K562 (cell line): ENCODE data around the gene CPM. TPM values are rescaled to one million over a fixed set of nuclear protein-coding genes. Genes with fewer than 3 reads are reported as not detected.

ENCODE experiments used
- ATAC-seq: fragments of 200-7000 bp; cut with Tn5 transposase; 3 replicates; pipeline ENCODE4 v1.9.1; 2020; ENCODE audit warnings: moderate library complexity
- BruUV-seq: library from RNA; stranded (reverse); fragments of 400-500 nt; replicated peaks from 2 replicates; lab custom pipeline; 2021; lab: Mats Ljungman, UMichigan
- CTCF ChIA-PET: fragments of 300-600 bp; formaldehyde crosslinking; extraction: SDS; loops from one replicate; lab custom pipeline; 2021; ENCODE audit warnings: low intra/inter-chr PET ratio; lab: Yijun Ruan, JAX
- POLR2A ChIA-PET: fragments of 300-600, 350-650 bp; sonication (Branson Sonifier 250); formaldehyde crosslinking; extraction: SDS; loops from one replicate; lab custom pipeline; 2021; ENCODE audit warnings: antibody characterized with exemption, inconsistent platforms; lab: Yijun Ruan, JAX
- DNase-seq, 4 experiments: peaks; one replicate each; pipeline versions ENCODE4 v3.0.0 to v3.0.0-alpha.2; 2011 to 2018; ENCODE audit warnings: low spot score in 3 of 4, mixed read lengths in 3 of 4; ENCODE audit errors: extremely low read depth in 1 of 4
- FAIRE-seq: peaks from 2 replicates; lab custom pipeline; 2011; peaks lifted over from hg19 to GRCh38; lab: Jason Lieb, UNC
- H2AFZ ChIP-seq: 2 replicates; pipeline ENCODE4 v1.6.0; 2011; ENCODE audit warnings: low read depth, low read length, control low read depth, inconsistent platforms
- H3K27ac ChIP-seq: fragments of 200-600 bp; 3 replicates; pipeline ENCODE4 v1.8.0; 2011; ENCODE audit warnings: low read depth, mild to moderate bottlenecking, control low read depth, inconsistent platforms, low read length, moderate library complexity, mixed read lengths; ENCODE audit errors: extremely low read depth
- H3K27me3 ChIP-seq, 2 experiments: fragments of 300-600 bp in 1 of 2; 2 replicates in 1 of 2; 3 replicates in 1 of 2; pipeline versions ENCODE4 v1.6.0 to v1.8.0; 2011; ENCODE audit warnings: inconsistent platforms in 2 of 2, low read length in 2 of 2, mild to moderate bottlenecking in 1 of 2, mixed read lengths in 1 of 2, moderate library complexity in 1 of 2; ENCODE audit not compliant: control insufficient read depth in 2 of 2, insufficient read depth in 2 of 2
- H3K36me3 ChIP-seq: fragments of 300-600 bp; 3 replicates; pipeline ENCODE4 v1.8.0; 2011; ENCODE audit warnings: mild to moderate bottlenecking, low read length, inconsistent platforms; ENCODE audit not compliant: control insufficient read depth, insufficient read depth
- H3K4me1 ChIP-seq, 2 experiments: fragments of 200-600 bp in 1 of 2; replicated peaks in 1 of 2; 2 replicates in 1 of 2; 3 replicates in 1 of 2; pipeline versions ENCODE4 v1.5.1 to v1.8.0; 2011; ENCODE audit warnings: inconsistent platforms in 2 of 2, low read length in 2 of 2, mild to moderate bottlenecking in 1 of 2, mixed read lengths in 1 of 2, moderate library complexity in 1 of 2; ENCODE audit not compliant: control insufficient read depth in 2 of 2, insufficient read depth in 2 of 2
- H3K4me2 ChIP-seq: 2 replicates; pipeline ENCODE4 v1.6.1; 2011; ENCODE audit warnings: low read length, control low read depth, inconsistent platforms, mixed read lengths; ENCODE audit not compliant: insufficient read depth
- H3K4me3 ChIP-seq: fragments of 200-600 bp; sonication (generic), shearing (Covaris generic); 2 replicates; pipeline ENCODE4 v1.5.1; 2016; ENCODE audit warnings: control low read depth, inconsistent platforms
- H3K79me2 ChIP-seq: fragments of 200-600 bp; 3 replicates; pipeline ENCODE4 v1.8.0; 2011; ENCODE audit warnings: low read length, inconsistent platforms; ENCODE audit not compliant: control insufficient read depth, insufficient read depth
- H3K9ac ChIP-seq, 2 experiments: 2 replicates each; pipeline versions ENCODE4 v1.6.0 to v1.6.1; 2011; ENCODE audit warnings: low read depth in 2 of 2, low read length in 2 of 2, control low read depth in 1 of 2, inconsistent platforms in 1 of 2, mild to moderate bottlenecking in 1 of 2, mixed read lengths in 1 of 2; ENCODE audit not compliant: insufficient read depth in 1 of 2
- H3K9me1 ChIP-seq: one replicate; pipeline ENCODE4 v1.6.0; 2011; ENCODE audit warnings: inconsistent platforms, mild to moderate bottlenecking, low read length, moderate library complexity; ENCODE audit not compliant: control insufficient read depth, insufficient read depth
- H3K9me3 ChIP-seq: replicated peaks from 2 replicates; pipeline ENCODE4 v1.5.1; 2011; ENCODE audit warnings: low read depth, low read length, inconsistent platforms; ENCODE audit not compliant: control insufficient read depth, insufficient read depth
- H4K20me1 ChIP-seq: replicated peaks from 2 replicates; pipeline ENCODE4 v1.6.1; 2011; ENCODE audit warnings: low read length, inconsistent platforms, mixed read lengths; ENCODE audit not compliant: control insufficient read depth, insufficient read depth
- DNMT1 ChIP-seq: fragments of 450-650 bp; IDR thresholded peaks from 2 replicates; pipeline ENCODE4 v1.6.1; 2016; ENCODE audit warnings: antibody characterized with exemption, mild to moderate bottlenecking
- DPF2 ChIP-seq: fragments of 450-650 bp; IDR thresholded peaks from 2 replicates; pipeline ENCODE4 v1.6.1; 2016
- EP400 ChIP-seq: fragments of 450-650 bp; IDR thresholded peaks from 2 replicates; pipeline ENCODE4 v1.6.1; 2017; ENCODE audit warnings: antibody characterized with exemption, mild to moderate bottlenecking, moderate library complexity
- FOXK2 ChIP-seq, 2 experiments: fragments of 450-650 bp; IDR thresholded peaks in 1 of 2; conservative IDR thresholded peaks in 1 of 2; 2 replicates each; pipeline ENCODE4 v1.6.1; 2016; ENCODE audit warnings: low read depth in 2 of 2, mild to moderate bottlenecking in 1 of 2
- IRF2 ChIP-seq: sonication (generic); formaldehyde crosslinking; IDR thresholded peaks from 2 replicates; pipeline ENCODE4 v1.8.1; 2022; ENCODE audit warnings: mild to moderate bottlenecking, missing genetic modification reagents
- JUND ChIP-seq, 2 experiments: IDR thresholded peaks; 2 replicates in 1 of 2; 3 replicates in 1 of 2; pipeline ENCODE4 v1.6.1; 2011; ENCODE audit warnings: borderline replicate concordance in 2 of 2, low read depth in 2 of 2, low read length in 2 of 2, improper control_type of control experiment in 1 of 2, missing biosample characterization in 1 of 2, missing genetic modification characterization in 1 of 2, missing genetic modification reagents in 1 of 2
- NCOA6 ChIP-seq: fragments of 450-650 bp; IDR thresholded peaks from 2 replicates; pipeline ENCODE4 v1.6.1; 2017; ENCODE audit warnings: mild to moderate bottlenecking
- SMAD1 ChIP-seq: fragments of 150-350 bp; IDR thresholded peaks from 2 replicates; pipeline ENCODE4 v1.6.1; 2014; ENCODE audit warnings: low read length, low read depth; ENCODE audit not compliant: partially characterized antibody
- SMAD2 ChIP-seq: fragments of 150-350 bp; IDR thresholded peaks from 2 replicates; pipeline ENCODE4 v1.6.1; 2014; ENCODE audit warnings: low read depth, mild to moderate bottlenecking, low read length
- SMARCA4 ChIP-seq: fragments of 450-650 bp; IDR thresholded peaks from 2 replicates; pipeline ENCODE4 v1.6.1; 2016
- WGBS: fragments of 100-300 bp; shearing (Covaris generic); methylation state at CpG from one replicate; pipeline ENCODE4 v1.1.6; 2016; ENCODE audit warnings: low coverage, mixed read lengths; ENCODE audit not compliant: insufficient coverage; ENCODE audit errors: missing lambda C conversion rate; 5-methylcytosine and 5-hydroxymethylcytosine counted together
- in situ Hi-C: fragments of 300-500 bp; cut with MboI; formaldehyde crosslinking; loops from 4 replicates; pipeline ENCODE4 v1.15.0; 2018; ENCODE audit warnings: inconsistent platforms, mixed read lengths
- intact Hi-C: fragments of 100-400 bp; cut with micrococcal nuclease; formaldehyde crosslinking; loops from 2 replicates; pipeline ENCODE4 v1.14.2; 2022
- polyA plus RNA-seq, 8 experiments: library from polyadenylated mRNA; depleted of rRNA in 4 of 8; stranded (reverse) in 5 of 8; unstranded in 3 of 8; fragments of >200 nt; fragmentation: Nextera tagmentation in 2 of 8; fragmentation: Illumina TruSeq in 1 of 8; extraction: Ambion mirVana in 2 of 8; extraction: Trizol in 1 of 8; gene quantifications; 2 replicates each; pipeline versions ENCODE4 v1.2.1 to v1.2.3, GENCODE V29; 2011 to 2014; ENCODE audit warnings: inconsistent platforms in 1 of 8, missing spikeins in 1 of 8
- total RNA-seq, 7 experiments: library from RNA; depleted of rRNA in 6 of 7; stranded (reverse); fragments of >200 nt in 6 of 7; fragmentation: Illumina TruSeq in 2 of 7; extraction: Trizol in 2 of 7; gene quantifications; 2 replicates each; pipeline versions ENCODE4 v1.2.1 to v1.2.3, GENCODE V29; 2011 to 2021; ENCODE audit warnings: low replicate concordance in 1 of 7
- TF ChIP-seq, protein P1 (sequence below): fragments of 250-450 bp; sonication (Bioruptor Pico); IDR thresholded peaks from 2 replicates; pipeline ENCODE4 v1.4.0; 2020; ENCODE audit warnings: mild to moderate bottlenecking
- TF ChIP-seq, protein P2 (sequence below), 2 experiments: IDR thresholded peaks in 1 of 2; conservative IDR thresholded peaks in 1 of 2; 2 replicates each; pipeline ENCODE4 v1.6.1; 2016; ENCODE audit warnings: low read depth in 2 of 2, mild to moderate bottlenecking in 1 of 2, missing compliant biosample characterization in 1 of 2, missing genetic modification characterization in 1 of 2, moderate library complexity in 1 of 2
- TF ChIP-seq, protein P3 (sequence below): fragments of 250-450 bp; sonication (Bioruptor Pico); IDR thresholded peaks from 2 replicates; pipeline ENCODE4 v1.9.0; 2021; ENCODE audit warnings: mild to moderate bottlenecking
- TF ChIP-seq, protein P4 (sequence below): fragments of 450-650 bp; IDR thresholded peaks from 2 replicates; pipeline ENCODE4 v1.6.1; 2016; ENCODE audit warnings: antibody characterized with exemption
- TF ChIP-seq, protein P5 (sequence below): IDR thresholded peaks from 2 replicates; pipeline ENCODE4 v1.6.1; 2016; ENCODE audit warnings: missing genetic modification characterization, missing compliant biosample characterization

Gene CPM
- total and polyA plus RNA-seq, 9 of the 15 experiments (the other 6 are each of a cell fraction or from before 2014, with no cell fraction given): 0.31 TPM; not detected in 8

DNA sequence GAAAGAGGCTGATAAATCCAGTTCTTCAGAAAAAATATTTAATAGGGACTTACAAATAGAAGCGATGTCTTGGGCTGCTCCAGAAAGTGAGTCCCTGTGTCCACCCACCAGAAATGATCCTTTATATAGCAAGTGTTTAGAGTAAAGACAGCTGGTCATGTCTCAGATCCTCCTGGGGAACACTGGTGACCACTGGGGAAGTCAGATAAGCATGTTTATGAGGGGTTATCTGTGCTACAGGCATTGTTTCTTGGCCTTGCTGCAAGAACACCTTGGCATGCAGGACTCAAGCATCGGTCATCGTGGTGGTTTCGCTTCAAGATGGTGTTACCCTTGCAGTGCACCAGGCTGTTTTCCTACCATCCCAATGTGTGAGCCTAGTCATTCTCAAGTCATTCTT, 27.2 kb downstream of the CPM start:
- Histone ChIP-seq H3K79me2 (no peaks in the 10 kb centered on the region), H2AFZ (no peak overlapping the region), H3K36me3 (no peaks in the 10 kb centered on the region), H3K27me3 (peaks cover 15 to 16% of the 10 kb centered on the region in 2 experiments; a peak in 3 of 5 replicates), H3K9me1 (no peaks in the 10 kb centered on the region), H3K4me1 (no peaks in the 10 kb centered on the region; a peak in 1 of 5 replicates), H3K9me3 (no peaks in the 10 kb centered on the region), H3K27ac (no peak overlapping the region), H3K4me3 (no peak overlapping the region), H4K20me1 (no peaks in the 10 kb centered on the region; the same call in 1 of the 2 replicates), H3K4me2 (peak overlapping the region; percentile 23; the same call in 1 of the 2 replicates), H3K9ac (no peak overlapping the region)
- ATAC-seq (peak; percentile 63), DNase-seq (peak in 3 of 4 experiments; percentile 14 to 59 (median 23)), FAIRE-seq (peak; percentile 74)
- intact Hi-C loops: no loop called here
- ChIA-PET POLR2A (no interaction called here), CTCF (no interaction called here)
- no TSS peak for BruUV-seq
- in situ Hi-C loops: no loop called here
- WGBS: 2% methylated on average over 4 of the region's 4 CpGs
- TF ChIP-seq JUND (IDR thresholded peaks at IDR 0.05; ENCODE audit: borderline replicate concordance, low read depth, low read length) (no peak), JUND (tag; IDR thresholded peaks at IDR 0.05; ENCODE audit: borderline replicate concordance, low read depth, low read length) (no peak), SMARCA4 (peak; percentile 32; the same call in 1 of the 2 replicates), IRF2 (no peak), SMAD2 (no peak), EP400 (no peak), SMAD1 (no peak), NCOA6 (no peak), FOXK2 (conservative IDR thresholded peaks at IDR 0.05 in 1 of 2, IDR thresholded peaks at IDR 0.05 in 1 of 2; ENCODE audit: low read depth in 2 of 2) (0 out of 4 replicates have a peak, but pooled peaks have one; percentile 23 to 27), DPF2 (0 out of 2 replicates have a peak, but pooled peaks have one; percentile 38), DNMT1 (no peak)
- TF ChIP-seq, protein P1, sequence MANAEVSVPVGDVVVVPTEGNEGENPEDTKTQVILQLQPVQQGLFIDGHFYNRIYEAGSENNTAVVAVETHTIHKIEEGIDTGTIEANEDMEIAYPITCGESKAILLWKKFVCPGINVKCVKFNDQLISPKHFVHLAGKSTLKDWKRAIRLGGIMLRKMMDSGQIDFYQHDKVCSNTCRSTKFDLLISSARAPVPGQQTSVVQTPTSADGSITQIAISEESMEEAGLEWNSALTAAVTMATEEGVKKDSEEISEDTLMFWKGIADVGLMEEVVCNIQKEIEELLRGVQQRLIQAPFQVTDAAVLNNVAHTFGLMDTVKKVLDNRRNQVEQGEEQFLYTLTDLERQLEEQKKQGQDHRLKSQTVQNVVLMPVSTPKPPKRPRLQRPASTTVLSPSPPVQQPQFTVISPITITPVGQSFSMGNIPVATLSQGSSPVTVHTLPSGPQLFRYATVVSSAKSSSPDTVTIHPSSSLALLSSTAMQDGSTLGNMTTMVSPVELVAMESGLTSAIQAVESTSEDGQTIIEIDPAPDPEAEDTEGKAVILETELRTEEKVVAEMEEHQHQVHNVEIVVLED (CRISPR knock-in tag): no peak
- TF ChIP-seq, protein P2, sequence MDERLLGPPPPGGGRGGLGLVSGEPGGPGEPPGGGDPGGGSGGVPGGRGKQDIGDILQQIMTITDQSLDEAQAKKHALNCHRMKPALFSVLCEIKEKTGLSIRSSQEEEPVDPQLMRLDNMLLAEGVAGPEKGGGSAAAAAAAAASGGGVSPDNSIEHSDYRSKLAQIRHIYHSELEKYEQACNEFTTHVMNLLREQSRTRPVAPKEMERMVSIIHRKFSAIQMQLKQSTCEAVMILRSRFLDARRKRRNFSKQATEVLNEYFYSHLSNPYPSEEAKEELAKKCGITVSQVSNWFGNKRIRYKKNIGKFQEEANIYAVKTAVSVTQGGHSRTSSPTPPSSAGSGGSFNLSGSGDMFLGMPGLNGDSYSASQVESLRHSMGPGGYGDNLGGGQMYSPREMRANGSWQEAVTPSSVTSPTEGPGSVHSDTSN (CRISPR knock-in tag; IDR thresholded peaks at IDR 0.05; ENCODE audit: low read depth): no peak
- TF ChIP-seq, protein P2 (tag; conservative IDR thresholded peaks at IDR 0.05; ENCODE audit: low read depth): no peak
- TF ChIP-seq, protein P3, sequence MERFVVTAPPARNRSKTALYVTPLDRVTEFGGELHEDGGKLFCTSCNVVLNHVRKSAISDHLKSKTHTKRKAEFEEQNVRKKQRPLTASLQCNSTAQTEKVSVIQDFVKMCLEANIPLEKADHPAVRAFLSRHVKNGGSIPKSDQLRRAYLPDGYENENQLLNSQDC (CRISPR knock-in tag): no peak
- TF ChIP-seq, protein P4, sequence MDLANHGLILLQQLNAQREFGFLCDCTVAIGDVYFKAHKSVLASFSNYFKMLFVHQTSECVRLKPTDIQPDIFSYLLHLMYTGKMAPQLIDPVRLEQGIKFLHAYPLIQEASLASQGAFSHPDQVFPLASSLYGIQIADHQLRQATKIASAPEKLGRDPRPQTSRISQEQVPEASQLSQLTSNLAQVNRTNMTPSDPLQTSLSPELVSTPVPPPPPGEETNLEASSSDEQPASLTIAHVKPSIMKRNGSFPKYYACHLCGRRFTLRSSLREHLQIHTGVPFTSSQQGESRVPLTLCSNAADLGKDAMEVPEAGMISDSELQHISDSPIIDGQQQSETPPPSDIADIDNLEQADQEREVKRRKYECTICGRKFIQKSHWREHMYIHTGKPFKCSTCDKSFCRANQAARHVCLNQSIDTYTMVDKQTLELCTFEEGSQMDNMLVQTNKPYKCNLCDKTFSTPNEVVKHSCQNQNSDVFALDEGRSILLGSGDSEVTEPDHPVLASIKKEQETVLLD: no peak
- TF ChIP-seq, protein P5, sequence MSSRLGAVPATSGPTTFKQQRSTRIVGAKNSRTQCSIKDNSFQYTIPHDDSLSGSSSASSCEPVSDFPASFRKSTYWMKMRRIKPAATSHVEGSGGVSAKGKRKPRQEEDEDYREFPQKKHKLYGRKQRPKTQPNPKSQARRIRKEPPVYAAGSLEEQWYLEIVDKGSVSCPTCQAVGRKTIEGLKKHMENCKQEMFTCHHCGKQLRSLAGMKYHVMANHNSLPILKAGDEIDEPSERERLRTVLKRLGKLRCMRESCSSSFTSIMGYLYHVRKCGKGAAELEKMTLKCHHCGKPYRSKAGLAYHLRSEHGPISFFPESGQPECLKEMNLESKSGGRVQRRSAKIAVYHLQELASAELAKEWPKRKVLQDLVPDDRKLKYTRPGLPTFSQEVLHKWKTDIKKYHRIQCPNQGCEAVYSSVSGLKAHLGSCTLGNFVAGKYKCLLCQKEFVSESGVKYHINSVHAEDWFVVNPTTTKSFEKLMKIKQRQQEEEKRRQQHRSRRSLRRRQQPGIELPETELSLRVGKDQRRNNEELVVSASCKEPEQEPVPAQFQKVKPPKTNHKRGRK (tag): no peak
